ENCODE results near the gene B3GLCT.

Gene B3GLCT

DNA sequence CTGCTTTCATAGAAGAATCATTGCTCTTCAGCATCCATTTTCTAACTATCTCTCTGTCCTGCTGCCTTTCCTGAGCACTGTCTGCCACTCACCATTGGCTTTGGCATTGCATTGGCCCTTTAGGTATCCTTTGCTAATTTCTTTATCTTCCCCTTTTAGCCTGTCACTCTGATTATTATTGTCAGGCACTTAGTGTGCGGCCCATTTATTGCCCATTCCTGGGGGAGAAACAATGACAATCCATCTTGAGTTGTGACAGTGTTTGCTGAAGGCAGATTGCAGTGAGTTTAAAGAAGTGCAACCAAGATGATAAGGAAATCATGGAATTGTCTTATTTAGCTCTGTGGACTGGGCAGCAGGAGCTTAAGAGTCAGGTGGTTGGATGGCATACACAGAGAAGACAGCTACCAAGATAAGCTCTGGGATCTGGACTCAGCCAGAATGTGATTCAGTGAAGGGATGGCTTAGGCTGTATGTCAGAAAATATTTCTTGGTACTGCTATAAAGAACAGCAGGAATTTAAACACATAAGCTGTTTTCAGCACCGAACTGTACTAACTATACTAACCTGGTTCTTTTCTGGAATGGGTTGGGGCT lies 25.3 kb downstream of the B3GLCT start:
- no peak for DNase-seq

DNA sequence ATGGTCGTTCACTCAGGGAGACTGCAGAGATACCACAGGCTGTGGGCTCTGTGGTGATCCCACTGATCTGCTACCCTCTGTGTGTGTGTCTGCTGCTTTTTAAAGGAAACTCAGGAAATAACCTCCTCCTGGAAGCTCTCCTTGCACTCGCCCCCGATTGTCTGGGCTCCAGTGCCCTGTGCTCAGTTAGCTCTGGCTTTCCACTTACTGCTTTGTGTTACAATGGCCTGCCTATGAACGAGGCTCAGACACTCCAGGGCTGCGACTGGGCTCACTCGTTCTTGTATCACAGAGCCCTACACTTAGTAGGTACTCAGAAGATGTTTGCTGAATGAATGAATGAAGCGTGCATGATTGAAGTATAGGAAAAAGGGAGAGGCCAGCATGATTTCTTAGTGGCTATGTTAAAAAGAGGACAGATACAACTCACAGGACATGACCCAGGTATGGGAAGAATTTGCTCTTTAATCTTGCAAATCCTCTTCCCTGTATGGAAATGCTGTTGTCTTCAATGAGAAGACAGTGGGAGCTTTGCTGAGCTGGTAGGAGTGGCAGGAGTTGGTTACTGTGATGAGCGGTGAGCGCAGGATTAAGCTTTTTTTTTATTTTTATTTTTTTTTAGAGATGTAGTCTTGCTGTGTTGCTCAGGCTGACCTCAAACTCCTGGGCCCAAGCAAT lies 26.4 kb downstream of the B3GLCT start:
- DNase-seq, result no peak

DNA sequence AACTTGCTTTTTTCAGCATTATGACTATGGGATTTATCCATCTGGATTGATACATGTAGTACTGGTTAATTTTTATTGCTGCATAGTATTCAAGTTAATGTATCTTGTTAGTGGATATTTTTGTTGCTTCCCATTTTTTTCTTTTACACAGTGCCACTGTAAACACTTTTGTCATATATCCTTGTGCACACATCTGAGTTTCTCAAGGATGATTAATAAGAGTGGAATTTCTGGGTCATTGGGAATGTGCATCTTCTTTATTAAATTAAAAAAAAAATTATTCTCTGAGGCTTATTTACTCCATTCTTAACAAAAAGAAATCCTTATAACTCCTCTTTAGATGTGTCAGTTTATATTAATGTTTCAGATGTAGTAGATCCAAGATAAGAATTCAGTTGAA lies 27.3 kb downstream of the B3GLCT start:
- no peak for DNase-seq

DNA sequence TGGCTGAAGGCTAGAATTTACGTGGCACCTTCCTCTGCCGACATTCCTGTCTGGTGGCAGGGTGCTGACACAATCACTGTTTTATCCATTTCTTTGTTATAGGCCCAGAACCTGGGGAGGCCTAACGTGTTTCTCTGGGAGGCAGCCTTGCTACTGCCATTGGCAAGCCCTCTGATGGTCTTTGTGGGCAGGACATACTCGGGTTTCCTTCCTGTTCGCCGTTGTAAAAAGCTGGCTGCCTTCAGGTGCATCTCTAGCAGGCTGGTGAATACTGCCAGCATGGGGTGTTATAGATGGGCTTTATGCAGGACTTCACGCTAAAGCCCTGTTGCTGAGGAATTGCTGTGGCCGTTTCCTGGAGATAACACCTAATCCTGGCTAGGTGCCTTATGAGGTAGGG lies 28.1 kb downstream of the B3GLCT start:
- DNase-seq, result no peak

DNA sequence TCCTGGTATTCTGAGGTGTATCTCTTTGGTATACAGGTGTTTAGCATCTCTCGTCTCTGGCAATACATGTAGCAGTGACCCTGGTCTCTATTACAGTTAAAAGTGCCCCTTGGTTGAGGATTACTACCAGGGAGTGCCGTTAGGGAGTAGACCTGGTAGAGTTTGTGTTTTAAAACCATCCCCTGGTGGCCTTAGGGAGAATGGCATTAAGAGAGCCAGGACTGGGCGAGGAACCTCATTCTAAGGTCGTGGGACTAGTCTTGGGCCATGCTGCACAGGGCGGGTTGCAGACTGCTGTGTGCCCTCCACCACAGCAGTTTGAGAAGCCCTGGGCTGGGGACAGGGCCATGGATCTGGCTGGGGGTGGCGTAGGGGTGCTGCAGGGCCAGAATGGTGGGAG lies 35.0 kb downstream of the B3GLCT start:
- DNase-seq, result no peak

DNA sequence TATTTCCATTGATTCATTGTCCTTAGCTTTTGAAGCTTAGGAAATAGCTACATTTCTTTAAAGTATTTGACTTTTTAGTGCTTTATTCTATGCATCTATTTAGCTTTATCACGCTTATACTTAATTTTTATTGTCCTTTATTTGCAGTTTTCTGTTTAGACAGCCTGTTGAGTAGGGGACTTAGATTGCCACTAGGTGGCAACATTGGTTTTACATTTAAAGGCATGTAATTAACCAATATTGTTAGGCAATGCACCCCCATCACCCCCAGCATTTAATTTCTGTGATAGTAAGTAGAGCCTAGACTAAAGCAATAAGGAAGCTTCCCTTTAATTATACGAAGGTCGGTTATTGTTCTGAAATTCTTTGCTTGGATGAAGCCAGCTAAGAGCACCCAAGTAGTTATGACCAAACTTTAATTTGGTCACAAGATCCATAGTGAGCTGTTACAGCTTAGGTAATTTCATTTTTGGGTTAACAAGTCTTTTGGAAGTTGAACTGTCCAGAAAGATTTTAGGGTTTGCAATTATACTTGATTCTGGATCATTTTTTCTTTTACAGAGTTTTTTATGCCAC lies 36.5 kb downstream of the B3GLCT start:
- DNase-seq, result peak; percentile 5

DNA sequence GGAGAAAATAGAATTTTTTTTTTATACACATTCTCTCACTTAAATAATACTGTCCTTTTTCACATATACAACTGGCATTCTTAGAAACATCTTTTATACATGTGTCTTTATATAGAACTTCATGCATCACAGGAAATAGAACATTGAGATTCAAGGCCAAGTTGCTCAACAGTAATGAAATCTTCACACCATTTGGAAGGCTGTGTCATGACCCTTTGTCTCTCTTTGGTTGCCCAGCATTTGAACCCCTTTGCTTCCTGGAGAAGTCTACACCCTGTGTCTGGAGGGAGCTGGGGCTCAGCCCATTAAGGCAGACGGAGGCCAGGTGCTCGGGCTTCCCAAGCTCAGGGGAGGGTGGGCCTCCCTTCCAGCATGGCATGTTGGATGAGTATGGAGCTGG lies 41.1 kb downstream of the B3GLCT start:
- DNase-seq, result no peak

DNA sequence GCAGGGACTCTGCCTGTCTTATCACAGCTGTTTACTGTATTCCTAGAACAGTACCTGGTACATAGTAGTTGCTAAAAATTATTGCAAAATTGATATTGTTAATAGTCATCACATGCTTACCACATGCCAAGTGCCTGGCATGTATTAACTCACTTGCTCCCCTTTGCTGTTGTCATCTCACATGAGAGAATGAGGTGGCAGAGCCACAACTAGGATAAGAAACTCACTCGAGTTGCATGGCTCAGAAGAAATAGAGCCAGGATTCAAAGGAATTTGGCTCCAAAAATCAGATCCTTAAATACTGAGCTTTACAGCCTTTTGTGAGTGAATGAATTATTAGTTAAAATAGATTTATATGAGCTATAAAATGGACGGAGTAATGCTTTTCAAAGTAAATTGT lies 42.6 kb downstream of the B3GLCT start:
- DNase-seq, result no peak

DNA sequence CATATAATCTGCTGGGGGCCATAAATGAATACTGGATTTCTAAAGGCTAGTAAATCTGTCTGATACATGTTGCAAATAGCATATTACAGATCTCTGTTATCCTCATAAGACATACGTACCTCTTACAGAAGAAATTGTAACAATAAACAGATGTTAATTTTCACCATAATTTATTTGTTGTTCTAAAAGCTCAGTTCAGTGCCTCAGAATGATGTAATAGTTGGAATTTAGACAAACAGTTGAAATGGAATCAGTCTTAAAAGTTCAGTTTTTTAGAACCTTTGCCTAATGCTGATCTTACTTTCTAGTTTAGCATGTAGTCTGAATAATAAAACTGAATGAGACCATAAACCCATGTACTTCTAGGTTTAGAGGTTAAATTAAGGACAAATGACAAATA lies 43.1 kb downstream of the B3GLCT start:
- no peak for DNase-seq

DNA sequence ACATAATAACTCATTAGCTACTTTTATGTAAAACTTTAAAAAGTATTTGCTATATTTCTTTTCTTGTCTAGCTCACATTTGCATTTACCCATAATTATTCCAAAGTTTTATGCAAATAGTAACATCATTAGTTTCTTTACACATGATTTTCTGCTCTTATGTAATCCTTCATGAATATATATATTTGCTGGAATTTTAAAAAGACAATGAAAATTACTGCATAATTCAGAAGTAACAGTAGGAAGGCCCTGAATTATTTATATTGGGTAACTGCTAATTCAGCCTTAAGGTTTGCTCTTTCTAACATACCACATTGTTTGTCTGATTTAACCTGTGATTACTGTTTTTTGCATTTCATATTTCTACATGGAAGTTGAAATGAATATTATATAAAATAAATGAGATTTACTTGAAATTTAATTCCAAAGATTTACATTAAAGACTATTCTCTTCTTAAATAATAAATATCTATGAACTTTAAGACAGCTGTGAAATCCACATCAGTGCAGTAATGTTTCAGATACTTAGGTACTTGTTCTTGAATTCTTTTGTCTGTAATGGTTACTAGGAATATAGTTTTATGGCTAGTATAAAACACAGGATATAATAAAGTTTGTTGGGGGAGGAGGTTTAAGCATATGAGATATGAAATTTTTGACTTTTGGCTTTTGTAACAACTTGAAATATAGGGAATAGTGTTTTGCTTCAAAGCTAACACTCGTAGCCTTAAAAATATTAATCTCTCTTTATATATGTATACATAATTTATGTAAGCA lies 46.0 kb downstream of the B3GLCT start:
- no peak for DNase-seq

DNA sequence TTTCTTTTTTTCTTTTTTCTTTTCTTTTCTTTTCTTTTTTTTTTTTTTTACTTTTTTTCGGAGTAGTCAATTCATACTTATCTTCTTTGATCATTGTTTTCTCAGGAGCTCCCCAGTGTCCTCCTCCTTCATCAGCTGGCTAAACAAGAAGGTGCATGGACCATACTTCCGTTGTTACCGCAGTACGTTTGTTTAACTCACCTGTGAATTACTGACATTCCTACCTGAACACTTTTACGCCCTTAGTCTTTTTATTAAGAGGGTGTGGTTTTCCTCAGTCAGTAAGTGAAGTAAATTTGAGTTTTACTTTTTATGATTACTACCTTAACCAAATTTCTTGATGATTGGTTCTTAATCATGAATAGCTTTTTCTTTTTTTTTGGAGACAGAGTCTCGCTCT lies 47.1 kb downstream of the B3GLCT start:
- DNase-seq, result no peak

DNA sequence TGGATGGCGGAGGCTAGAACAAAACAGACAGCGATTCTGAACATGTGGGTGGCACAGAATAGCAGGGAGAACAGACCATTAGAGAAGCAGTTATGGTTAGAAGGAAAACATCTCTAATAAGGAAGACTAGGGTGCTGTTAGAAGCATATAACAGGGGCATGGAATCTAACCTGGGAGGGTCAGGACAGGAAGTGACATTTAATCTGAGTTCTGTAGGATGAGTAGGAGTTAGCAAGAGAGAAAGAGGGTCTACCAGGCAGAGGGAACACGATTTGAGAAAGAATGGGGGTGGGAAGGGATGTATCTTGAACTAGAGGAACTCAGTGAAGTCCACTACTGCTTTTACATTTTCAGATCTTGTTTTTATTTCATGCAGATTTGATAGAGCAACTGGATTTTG lies 48.6 kb downstream of the B3GLCT start:
- no peak for DNase-seq

DNA sequence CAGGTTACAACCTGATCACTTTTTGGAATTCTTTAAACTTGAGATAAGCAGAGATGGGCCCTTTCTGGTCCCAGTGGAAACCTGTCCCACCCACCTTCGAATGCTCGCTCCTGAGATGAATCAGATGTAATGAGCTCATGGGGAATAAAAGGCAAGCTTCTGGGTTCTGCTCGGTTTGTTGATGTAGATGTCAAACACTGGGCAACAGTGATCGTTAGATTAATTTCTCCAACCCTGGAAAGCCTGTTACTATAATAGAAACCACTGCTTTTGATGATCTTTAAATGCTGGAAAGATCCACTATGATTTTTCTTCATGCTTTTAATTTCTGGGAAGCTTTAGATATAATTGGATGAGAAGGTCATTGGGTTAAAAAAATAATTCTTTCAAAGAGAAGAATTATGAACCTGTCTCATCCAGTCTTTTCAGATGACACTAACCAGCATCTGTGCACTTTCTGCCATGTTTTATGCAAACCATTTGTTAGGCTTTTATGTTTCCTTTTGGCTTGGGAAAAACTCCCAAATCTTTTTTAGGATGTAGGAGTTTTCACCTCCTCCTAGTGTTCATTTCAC lies 49.3 kb downstream of the B3GLCT start:
- no peak for DNase-seq

DNA sequence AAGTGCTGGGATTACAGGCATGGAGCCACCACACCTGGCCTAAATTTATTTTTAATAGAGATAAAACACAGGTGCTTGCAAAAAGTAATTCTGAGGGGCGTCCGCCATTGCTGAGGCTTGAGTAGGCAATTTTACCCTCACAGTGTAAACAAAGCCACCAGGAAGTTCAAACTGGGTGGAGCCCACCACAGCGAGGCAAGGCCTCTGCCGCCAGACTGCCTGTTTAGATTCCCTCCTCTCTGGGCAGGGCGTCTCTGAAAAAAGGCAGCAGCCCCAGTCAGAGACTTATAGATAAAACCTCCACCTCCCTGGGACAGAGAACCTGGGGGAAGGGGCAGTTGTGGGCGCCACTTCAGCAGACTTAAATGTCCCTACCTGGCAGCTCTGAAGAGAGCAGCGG lies 50.7 kb downstream of the B3GLCT start:
- DNase-seq, result no peak

DNA sequence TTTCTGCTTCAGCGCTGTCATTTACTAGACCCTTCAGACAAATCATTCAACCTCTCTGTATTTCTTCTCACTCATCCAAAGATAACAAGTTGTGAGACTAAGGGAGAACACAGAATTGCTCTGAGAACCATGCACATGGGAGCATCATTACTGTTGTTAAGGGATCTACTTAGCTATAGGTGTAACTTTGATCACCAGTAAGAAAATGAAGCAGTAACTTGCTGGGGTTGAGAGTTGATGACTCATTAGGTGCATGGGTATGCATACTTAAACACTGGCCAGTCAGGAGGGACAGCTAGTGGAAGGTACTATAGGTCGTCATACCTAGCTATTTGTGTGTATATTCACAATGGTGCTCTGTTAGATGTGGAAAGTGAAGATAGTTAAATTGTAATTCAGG lies 61.5 kb downstream of the B3GLCT start:
- DNase-seq, result no peak

DNA sequence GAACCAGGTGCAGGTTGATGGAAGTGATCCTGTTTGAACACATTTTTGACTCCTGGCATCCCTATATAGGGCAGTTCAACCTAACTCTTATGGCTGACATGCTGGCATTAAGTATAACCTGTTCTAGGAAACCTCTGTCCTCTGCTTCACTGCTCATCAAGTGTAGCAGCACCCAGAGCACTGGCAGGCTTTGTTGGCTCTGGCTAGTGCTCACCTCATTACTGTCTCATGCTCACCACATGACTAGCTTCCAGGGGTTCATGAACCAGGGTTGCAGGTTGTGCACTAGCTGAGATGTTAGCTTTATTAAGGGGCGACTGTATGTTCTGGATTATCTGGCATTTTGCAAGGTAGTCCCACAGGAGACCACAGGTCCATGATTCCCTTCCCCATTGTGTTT lies 63.6 kb downstream of the B3GLCT start:
- no peak for DNase-seq

DNA sequence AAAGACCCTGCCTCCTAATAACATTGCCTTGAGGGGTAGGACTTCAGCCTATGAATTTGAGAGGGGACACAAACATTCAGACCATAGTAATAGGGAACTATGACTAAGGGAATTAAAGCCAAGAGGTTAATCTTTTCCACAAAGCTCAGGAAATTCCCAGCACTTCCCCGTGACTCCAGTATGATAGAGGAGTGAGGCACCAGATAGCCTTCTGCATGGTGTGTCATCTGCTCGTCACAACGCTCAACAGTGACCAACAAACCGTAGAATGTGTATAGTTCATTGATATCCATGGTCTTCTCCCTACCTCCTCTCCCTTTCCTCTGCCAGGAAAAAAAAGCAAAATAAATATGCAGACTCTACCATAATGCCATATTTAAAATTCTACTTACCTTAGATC lies 64.4 kb downstream of the B3GLCT start:
- DNase-seq, result no peak

DNA sequence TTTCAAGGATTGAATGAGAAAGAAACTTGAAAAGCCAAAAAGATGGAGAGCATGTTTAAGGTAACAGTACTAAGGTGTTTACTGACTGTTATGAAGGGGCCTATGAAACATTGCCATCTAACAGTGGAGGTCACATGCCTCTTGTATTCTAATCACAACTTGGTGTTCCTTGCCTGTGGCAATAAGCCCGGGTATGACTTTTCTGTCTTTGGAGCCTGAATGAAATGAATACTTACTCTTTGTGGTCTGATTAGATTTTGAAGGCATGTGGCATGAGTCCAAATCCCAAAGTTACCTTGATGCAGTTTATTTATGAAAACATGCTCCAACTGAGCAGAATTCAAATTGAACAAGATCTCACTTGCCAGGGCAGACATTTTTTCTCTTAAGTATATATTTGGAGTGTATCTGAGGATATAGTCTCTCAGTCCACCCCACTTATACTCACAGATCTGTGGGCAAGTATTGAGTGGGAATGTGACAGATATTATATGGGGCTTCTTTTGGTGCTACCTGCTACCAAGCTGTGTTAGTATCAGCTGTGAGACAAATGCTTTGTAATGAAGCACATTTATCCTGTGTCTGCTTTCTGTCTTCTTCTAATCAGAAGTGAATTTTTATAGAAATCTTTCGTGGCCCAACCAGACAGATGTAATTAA lies 67.5 kb downstream of the B3GLCT start:
- no peak for DNase-seq

DNA sequence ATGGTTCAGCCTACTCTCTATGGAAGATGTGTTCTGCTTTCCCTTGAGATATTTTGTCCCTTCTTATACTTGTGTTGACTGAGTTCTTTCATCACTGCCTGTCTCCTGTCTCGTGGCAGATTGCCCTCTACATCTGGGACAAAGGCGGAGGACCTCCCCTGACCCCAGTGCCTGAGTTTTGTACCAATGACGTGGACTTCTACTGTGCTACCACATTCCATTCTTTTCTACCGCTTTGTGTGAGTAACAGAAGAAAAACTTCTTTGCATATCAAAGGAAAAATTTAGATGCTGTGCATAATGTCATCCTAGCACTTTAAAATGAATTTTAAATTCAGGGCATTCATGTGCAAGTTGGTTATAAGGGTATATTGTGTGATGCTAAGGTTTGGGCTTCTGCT lies 74.6 kb downstream of the B3GLCT start:
- no peak for DNase-seq

DNA sequence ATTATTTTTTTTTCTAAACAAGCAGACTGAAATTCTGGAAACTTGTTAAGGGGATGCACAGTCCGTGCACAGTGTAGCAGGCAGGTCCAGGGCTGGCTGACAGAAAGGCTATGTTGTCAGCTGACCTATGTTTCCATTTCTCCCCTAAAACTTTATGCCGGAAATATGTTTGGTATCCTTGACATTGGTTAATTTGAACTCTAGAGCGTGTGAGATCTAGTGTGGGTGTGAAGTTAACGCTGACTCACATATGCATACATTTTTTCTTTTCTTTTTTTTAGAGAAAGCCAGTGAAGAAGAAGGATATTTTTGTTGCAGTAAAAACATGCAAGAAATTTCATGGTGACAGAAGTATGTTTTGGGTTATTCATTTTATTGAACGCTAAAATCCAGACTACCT lies 76.6 kb downstream of the B3GLCT start:
- no peak for DNase-seq

DNA sequence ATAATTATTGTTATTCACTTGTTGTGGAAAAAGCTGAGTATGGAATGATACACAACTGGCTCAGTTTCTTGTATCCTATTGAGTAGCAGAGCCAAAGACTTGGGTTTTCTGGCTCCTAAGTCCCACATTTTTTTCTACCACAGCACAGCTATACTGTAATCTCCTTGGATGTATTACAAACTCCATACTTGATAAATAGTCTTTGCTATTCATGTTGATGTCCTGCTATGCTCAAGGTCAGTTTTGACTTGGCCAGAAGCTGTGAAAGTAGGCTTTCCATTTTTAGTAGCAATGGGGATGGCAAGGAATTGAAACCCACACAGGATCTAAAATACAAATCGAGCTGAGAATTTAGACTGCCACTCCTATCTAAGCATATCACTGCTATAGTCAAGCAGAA lies 79.1 kb downstream of the B3GLCT start:
- DNase-seq, result no peak

DNA sequence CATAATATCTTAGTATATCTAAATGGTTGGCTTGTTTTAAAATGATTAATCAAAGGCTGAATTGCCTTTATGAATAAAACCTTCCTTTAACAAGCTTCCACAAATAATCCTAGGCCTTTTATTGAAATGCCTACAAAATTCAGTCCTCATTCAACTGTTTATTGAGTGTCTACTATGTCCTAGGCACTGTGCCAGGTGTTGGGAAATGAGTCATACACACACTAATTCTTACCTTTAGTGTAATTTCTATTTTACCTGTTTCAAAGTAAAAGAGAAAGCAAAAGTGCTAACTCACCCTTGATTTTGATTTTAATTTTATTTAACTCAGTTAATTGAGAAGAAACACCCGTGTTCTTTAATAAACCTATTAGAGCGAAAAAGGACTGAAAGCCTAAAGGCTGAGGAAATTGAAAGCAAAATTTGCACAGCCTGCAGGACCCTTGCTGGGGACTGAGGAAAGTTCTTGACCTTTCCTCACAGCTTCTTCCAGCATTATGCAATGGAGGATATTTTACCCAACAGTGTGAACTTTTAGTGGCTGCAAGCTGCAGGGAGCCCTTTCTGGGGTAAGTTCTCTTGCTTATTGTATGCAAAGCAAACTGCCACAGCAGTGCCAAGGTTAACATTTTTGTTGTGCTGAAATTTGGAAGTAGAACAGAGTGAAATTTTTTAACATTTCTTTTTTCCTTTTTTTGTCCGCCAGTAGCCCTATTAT lies 83.1 kb downstream of the B3GLCT start:
- no peak for DNase-seq

DNA sequence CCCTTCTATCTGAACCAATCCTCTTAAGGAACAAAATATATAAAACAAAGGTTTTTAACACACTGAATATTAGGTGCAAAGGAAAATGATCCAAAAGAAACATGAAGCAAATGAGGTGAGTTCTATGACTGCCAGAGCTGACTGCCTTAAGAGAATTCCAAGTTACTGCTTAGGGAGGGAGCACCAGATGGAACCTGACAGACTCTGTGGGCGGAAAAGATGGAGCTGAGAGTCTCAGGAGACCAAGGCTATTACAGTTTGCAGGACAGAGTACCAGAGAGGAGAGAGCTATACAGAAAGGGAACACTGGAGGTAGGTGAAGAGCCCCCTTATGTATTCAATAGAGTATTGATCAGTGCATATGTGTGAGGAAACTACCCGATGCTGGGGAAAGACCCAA lies 87.2 kb downstream of the B3GLCT start:
- DNase-seq, result no peak
